Epithelial cell of proximal tubule (primary cell): ENCODE measurements around the gene CRNKL1. TPM values are rescaled to one million over a fixed set of nuclear protein-coding genes. Genes with fewer than 3 reads are reported as not detected.

Source experiments
- DNase-seq: peaks from one replicate; pipeline ENCODE4 v3.0.0-alpha.2; 2011; ENCODE audit warnings: low read depth
- H3K4me3 ChIP-seq: 2 replicates; pipeline ENCODE4 v1.5.1; 2011; ENCODE audit warnings: low read depth, mild to moderate bottlenecking, low read length
- total RNA-seq: library from RNA; depleted of rRNA; stranded (reverse); fragments of >200 nt; gene quantifications from 2 replicates; pipeline ENCODE4 v1.2.3, GENCODE V29; 2015
- TF ChIP-seq, protein P1 (sequence below): conservative IDR thresholded peaks from 2 replicates; pipeline ENCODE4 v1.5.1; 2012; ENCODE audit warnings: low read depth, mild to moderate bottlenecking, low read length

The CRNKL1 gene
- total RNA-seq, 1 donor from 2014 or later = 18.7 TPM

DNA sequence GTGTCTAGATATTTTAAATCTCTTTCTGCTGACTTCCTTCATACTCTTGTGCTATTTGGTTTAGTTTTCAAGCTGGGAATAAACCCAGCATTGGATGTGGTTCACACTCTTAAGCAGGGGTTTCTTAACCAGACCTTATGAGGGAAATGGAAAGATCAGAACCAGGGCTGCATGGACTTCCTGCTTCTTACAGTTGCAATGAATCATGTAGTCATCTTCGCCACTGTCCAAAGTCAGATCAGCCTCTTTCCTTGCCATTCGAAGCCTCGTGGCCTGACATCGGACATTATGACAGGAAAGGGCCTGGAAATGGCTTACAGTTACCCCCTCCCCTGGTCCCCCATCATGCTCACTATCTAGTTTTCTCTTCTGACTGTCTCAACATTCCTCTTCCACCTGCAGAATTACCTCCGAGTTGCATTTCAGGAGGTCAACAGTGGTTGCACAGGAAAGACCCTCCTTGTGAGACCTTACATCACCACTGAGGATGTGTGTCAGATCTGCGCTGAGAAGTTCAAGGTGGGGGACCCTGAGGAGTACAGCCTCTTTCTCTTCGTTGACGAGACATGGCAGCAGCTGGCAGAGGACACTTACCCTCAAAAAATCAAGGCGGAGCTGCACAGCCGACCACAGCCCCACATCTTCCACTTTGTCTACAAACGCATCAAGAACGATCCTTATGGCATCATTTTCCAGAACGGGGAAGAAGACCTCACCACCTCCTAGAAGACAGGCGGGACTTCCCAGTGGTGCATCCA, 51.9 kb downstream of the CRNKL1 start:
- no peak overlapping the region for H3K4me3 ChIP-seq
- no peak for DNase-seq
- TF ChIP-seq, protein P1, sequence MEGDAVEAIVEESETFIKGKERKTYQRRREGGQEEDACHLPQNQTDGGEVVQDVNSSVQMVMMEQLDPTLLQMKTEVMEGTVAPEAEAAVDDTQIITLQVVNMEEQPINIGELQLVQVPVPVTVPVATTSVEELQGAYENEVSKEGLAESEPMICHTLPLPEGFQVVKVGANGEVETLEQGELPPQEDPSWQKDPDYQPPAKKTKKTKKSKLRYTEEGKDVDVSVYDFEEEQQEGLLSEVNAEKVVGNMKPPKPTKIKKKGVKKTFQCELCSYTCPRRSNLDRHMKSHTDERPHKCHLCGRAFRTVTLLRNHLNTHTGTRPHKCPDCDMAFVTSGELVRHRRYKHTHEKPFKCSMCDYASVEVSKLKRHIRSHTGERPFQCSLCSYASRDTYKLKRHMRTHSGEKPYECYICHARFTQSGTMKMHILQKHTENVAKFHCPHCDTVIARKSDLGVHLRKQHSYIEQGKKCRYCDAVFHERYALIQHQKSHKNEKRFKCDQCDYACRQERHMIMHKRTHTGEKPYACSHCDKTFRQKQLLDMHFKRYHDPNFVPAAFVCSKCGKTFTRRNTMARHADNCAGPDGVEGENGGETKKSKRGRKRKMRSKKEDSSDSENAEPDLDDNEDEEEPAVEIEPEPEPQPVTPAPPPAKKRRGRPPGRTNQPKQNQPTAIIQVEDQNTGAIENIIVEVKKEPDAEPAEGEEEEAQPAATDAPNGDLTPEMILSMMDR = no peak

GRCh38 chr20:19998990-19999705, 53.1 kb downstream of the CRNKL1 start:
- TF ChIP-seq, protein P1 = no peak
- no peak overlapping the region for H3K4me3 ChIP-seq
- DNase-seq = no peak

DNA sequence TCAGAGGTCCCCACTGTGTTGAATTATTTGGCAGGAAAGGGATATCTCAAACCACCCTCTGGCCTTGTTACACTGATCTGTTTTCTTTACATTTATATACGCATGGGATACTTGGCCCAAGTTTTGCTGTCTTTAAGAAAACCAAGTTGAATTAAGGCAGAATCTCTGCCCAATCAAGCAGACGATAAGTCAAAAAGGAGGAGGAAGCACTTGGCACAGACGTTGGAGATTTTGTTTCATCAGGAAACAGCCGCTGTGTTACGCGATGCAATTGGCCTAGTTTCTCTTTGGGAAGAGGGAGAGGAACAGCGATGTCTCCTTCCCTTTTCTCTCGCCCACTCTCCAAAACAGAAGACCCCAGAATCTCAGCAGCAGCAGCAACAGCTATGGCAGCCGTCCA, 55.3 kb downstream of the CRNKL1 start:
- no peak for DNase-seq
- H3K4me3 ChIP-seq = no peak overlapping the region
- TF ChIP-seq, protein P1 = no peak

DNA sequence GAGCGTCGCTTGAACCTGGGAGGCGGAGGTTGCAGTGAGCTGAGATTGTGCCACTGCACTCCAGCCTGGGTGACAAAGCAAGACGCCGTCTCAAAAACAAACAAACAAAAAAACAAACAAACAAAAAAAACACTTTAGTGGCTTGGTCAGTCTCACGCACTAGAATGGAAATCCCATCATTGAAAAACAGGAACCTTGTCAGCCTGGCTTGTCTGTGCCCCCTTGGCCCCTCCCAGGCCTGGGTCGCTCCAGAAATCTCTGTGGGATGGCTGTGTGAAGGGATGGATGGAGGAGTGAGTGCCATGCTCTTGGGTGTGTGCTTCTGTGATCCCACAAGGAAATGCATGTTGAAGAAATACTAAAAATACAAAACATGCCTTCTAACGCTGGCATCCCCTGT, 56.0 kb downstream of the CRNKL1 start:
- TF ChIP-seq, protein P1 = no peak
- DNase-seq = no peak
- no peak overlapping the region for H3K4me3 ChIP-seq

DNA sequence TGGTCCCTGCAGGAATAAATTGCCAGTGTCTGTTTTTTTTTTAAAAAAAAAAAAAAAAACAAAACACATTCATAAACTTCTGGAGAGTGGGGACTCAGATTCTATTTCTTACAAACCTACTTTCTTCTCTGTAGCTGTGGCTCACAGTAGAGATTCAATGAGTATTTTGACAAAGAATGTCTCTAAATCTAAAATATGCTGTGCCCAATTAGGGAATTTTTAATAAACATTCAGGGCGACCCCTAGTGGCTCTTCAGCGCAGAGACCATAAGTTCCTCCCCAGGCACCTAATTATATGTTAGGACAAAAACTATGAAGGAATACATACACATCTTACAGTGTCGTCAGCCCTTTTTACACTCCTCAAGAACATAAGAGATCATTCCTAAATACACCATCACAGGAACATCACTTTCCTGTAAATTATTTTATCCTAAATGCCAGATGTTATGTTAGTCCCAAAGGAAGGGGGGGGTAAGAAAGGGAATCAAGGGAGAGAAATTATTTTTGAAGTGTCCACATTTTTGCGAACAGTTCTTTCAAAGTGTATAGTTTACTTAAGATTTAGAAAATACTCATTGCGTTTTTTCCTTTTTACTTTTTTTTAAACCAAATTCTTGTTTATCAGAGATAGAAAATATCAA, 56.9 kb downstream of the CRNKL1 start:
- H3K4me3 ChIP-seq = no peak overlapping the region
- DNase-seq = no peak
- TF ChIP-seq, protein P1 = peak; percentile 72

DNA sequence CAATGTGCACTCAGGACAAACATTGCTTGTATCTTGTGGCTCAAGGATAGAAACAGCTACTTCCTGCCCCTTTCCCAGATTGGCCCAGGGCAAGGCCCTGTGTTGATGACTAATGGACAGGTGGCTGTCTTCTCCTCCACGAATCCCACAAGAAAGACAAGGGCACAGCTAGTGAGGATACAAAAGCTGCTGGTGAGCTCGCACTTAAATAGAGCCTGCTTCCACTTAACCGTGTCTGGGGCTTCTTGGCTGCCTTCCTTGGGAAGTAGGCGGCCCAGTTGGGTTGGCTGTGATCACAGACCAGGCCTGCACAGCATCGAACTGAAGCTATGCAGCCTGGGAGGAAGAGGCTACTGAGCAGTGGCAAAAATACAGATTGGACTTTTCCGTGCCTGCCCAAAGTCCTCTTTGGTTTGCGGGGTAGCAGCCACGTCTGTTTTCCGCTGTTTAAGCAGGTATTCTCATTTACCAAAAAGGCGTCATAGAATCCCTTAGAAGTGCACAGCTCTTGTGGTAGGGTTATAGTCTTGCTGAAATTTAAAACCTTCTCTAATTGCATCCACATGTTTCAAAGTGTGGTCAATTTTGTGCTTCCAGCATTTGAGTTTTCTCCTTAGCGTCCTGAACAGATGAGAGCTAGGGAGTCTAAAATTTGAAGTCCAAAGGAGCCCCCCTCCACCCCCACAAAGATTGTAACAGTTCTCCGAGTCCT, 58.2 kb downstream of the CRNKL1 start:
- no peak overlapping the region for H3K4me3 ChIP-seq
- no peak for DNase-seq
- TF ChIP-seq, protein P1 = no peak
